ENCODE measurements around the gene PPARA. TPM values are rescaled to one million over a fixed set of nuclear protein-coding genes. Genes with fewer than 3 reads are reported as not detected.
"Not testable (repeated sequence)": the region's sequence is repeated elsewhere in the genome, so short reads cannot be mapped to it uniquely, and the experiment has no call there.

PPARA gene
- total and polyA plus RNA-seq, 2 experiments from 2014 or later: 8.7 to 14.4 TPM

GRCh38 chr22:46136486-46137217 is 13.7 kb upstream of the PPARA start:
- DNase-seq: no peak
- H3K9me2 ChIP-seq (ENCODE audit: insufficient read depth): no peaks in the 10 kb centered on the region
- H3K36me3 ChIP-seq (ENCODE audit: low read depth): no peaks in the 10 kb centered on the region
- no peak overlapping the region for H3K4me2 ChIP-seq (ENCODE audit: unreplicated experiment)
- in situ Hi-C loops (cut with MboI): loop anchor here (25.0 kb wide), 1 partner anchor 401 kb away; the partner anchor contains the start of gene CELSR1
- no peaks in the 10 kb centered on the region for H4K20me1 ChIP-seq (ENCODE audit: insufficient read depth)
- no peak overlapping the region for H3K4me3 ChIP-seq
- no peaks in the 10 kb centered on the region for H3K79me2 ChIP-seq (ENCODE audit: insufficient read depth)
- WGBS, 2 experiments (ENCODE audit: low coverage in 1 of 2, low lambda C conversion rate in 2 of 2, missing lambda C conversion rate in 2 of 2): 87 to 92% methylated on average over 24 of the region's 24 CpGs
- H3K9ac ChIP-seq: no peak overlapping the region
- H2AFZ ChIP-seq: no peak overlapping the region
- no peak overlapping the region for H3K27ac ChIP-seq
- TF ChIP-seq EZH2 (IDR thresholded peaks at IDR 0.05; ENCODE audit: insufficient read depth, poor library complexity, severe bottlenecking): no peak
- no peaks in the 10 kb centered on the region for H3F3A ChIP-seq (ENCODE audit: insufficient read depth)
- no peaks in the 10 kb centered on the region for H3K27me3 ChIP-seq (replicated peaks; ENCODE audit: insufficient read depth)
- no peaks in the 10 kb centered on the region for H3K9me3 ChIP-seq (ENCODE audit: low read depth)
- no peaks in the 10 kb centered on the region for H3K4me1 ChIP-seq (ENCODE audit: insufficient read depth)

DNA sequence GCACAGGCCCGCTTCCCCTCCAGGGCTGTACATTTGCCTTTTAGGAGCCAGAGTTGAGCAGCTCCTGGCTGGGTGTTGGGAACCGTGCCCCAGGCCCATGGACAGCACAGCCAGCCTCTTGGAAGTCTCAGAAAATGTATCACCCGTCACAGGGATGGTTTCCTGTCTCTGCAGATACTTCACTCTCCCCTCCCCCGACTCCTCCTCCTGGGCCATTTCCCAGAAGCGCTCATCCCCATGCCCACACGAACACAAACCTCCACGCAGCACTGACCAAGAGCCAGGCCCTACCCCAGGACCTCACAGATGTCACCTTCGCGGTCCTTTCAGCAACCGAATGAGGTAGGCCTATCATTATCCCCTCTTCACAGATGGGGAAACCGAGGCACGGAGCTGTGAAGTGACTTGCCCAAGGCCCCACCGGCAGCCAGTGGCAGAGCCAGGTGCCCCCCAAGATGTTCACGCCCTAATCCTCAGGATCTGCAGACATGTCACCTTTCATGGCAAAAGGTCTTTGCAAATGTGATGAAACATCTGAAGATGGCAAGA is 13.0 kb upstream of the PPARA start:
- Histone ChIP-seq H3K9me2 (ENCODE audit: insufficient read depth) (no peaks in the 10 kb centered on the region), H3K27me3 (replicated peaks; ENCODE audit: insufficient read depth) (no peaks in the 10 kb centered on the region), H2AFZ (no peak overlapping the region), H3F3A (ENCODE audit: insufficient read depth) (no peaks in the 10 kb centered on the region), H3K36me3 (ENCODE audit: low read depth) (no peaks in the 10 kb centered on the region), H3K79me2 (ENCODE audit: insufficient read depth) (no peaks in the 10 kb centered on the region), H3K4me2 (ENCODE audit: unreplicated experiment) (no peak overlapping the region), H3K4me3 (no peak overlapping the region), H3K9ac (no peak overlapping the region), H4K20me1 (ENCODE audit: insufficient read depth) (no peaks in the 10 kb centered on the region), H3K4me1 (ENCODE audit: insufficient read depth) (no peaks in the 10 kb centered on the region), H3K9me3 (ENCODE audit: low read depth) (no peaks in the 10 kb centered on the region), H3K27ac (no peak overlapping the region)
- in situ Hi-C loops (cut with MboI): loop anchor here (25.0 kb wide), 1 partner anchor 400 kb away; the partner anchor contains the start of gene CELSR1
- no peak for DNase-seq
- TF ChIP-seq EZH2phosphoT487 (IDR thresholded peaks at IDR 0.05; ENCODE audit: insufficient read depth, low read depth): no peak
- TF ChIP-seq EZH2 (IDR thresholded peaks at IDR 0.05; ENCODE audit: insufficient read depth, poor library complexity, severe bottlenecking): no peak
- 76 to 80% methylated on average over 14 of the region's 14 CpGs for WGBS, 2 experiments (ENCODE audit: low coverage in 1 of 2, low lambda C conversion rate in 2 of 2, missing lambda C conversion rate in 2 of 2)

DNA sequence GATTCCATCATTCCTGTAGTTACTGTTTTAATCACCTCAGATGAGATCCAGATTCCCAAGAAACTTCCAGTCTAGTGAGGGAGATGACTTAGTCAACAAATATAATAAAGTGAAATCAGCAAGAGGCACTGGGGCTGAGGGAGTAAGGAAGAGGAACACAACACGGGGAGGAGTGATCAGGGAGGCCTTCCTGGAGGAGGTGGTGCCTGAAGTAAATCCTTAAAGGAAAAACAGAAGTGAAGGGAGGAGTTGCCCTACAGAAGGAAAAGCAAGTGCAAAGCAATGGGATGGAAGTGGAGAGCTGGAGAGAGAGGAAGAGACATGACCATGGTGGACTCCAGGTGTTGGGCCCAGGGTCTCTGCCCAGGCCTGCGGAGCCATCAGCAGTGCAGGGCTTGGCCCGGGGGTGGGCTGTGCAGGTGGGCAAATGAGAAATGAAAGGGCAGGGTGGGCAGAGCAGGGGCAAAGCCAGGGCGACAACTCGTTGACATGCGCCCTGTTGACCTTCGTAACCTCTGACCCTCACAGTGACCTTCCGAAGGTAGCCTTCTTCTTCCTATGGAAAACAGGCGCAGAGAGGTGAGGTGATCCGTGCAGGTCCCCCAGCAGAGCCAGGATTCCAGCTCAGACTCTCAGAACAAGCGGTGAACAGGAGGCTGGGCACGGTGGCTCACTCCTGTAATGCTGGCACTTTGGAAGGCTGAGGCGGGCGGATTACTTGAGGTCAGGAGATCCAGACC is 12.1 kb upstream of the PPARA start:
- no peak for TF ChIP-seq EZH2phosphoT487 (IDR thresholded peaks at IDR 0.05; ENCODE audit: insufficient read depth, low read depth)
- TF ChIP-seq EZH2 (IDR thresholded peaks at IDR 0.05; ENCODE audit: insufficient read depth, poor library complexity, severe bottlenecking): no peak
- Histone ChIP-seq H3K9ac (no peak overlapping the region), H2AFZ (no peak overlapping the region), H3K9me3 (ENCODE audit: low read depth) (no peaks in the 10 kb centered on the region), H3F3A (ENCODE audit: insufficient read depth) (no peaks in the 10 kb centered on the region), H4K20me1 (ENCODE audit: insufficient read depth) (no peaks in the 10 kb centered on the region), H3K27me3 (replicated peaks; ENCODE audit: insufficient read depth) (no peaks in the 10 kb centered on the region), H3K79me2 (ENCODE audit: insufficient read depth) (no peaks in the 10 kb centered on the region), H3K27ac (no peak overlapping the region), H3K4me1 (ENCODE audit: insufficient read depth) (no peaks in the 10 kb centered on the region), H3K36me3 (ENCODE audit: low read depth) (no peaks in the 10 kb centered on the region), H3K4me3 (no peak overlapping the region), H3K9me2 (ENCODE audit: insufficient read depth) (no peaks in the 10 kb centered on the region), H3K4me2 (ENCODE audit: unreplicated experiment) (no peak overlapping the region)
- no peak for DNase-seq
- in situ Hi-C loops (cut with MboI): loop anchor here (25.0 kb wide), 1 partner anchor 399 kb away; the partner anchor contains the start of gene CELSR1
- WGBS, 2 experiments (ENCODE audit: low coverage in 1 of 2, low lambda C conversion rate in 2 of 2, missing lambda C conversion rate in 2 of 2): 90 to 91% methylated on average over 14 of the region's 14 CpGs

DNA sequence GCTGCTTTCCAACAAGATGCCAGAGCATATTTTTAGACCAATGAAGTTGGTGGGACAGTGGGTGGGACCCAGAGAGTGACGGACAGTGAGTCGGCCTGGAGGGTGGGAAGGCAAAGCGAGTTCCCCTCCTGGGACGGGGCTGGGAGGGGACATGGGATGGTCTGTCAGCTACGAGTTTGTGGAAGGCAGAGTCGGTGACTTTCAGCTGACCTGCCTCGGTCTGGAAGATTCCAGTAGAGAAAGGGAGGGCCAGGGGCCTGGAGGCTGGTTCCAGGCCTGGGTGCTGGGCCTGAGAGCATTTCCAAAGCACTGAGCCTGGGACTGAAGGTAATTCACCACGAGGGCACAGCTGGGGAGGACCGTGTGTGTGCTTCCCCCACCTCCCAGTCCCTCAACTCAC is 10.9 kb upstream of the PPARA start:
- not testable (repeated sequence) for H4K20me1 ChIP-seq (ENCODE audit: insufficient read depth); H3K36me3 ChIP-seq (ENCODE audit: low read depth); H3K4me3 ChIP-seq; H3K9me2 ChIP-seq (ENCODE audit: insufficient read depth); H3F3A ChIP-seq (ENCODE audit: insufficient read depth); H3K4me1 ChIP-seq (ENCODE audit: insufficient read depth); H3K27ac ChIP-seq; H3K9me3 ChIP-seq (ENCODE audit: low read depth); H3K79me2 ChIP-seq (ENCODE audit: insufficient read depth); H3K4me2 ChIP-seq (ENCODE audit: unreplicated experiment); DNase-seq; H3K27me3 ChIP-seq (replicated peaks; ENCODE audit: insufficient read depth); H2AFZ ChIP-seq; H3K9ac ChIP-seq
- WGBS, 2 experiments (ENCODE audit: low coverage in 1 of 2, low lambda C conversion rate in 2 of 2, missing lambda C conversion rate in 2 of 2): 47 to 51% methylated on average over 3 to 9 of the region's 9 CpGs
- in situ Hi-C loops (cut with MboI): loop anchor here (25.0 kb wide), 1 partner anchor 398 kb away; the partner anchor contains the start of gene CELSR1

Data from GM23248 (cell line).